HEK293T (cell line): ENCODE data around the gene BICD1.
"Not testable (repeated sequence)": the region's sequence is repeated elsewhere in the genome, so short reads cannot be mapped to it uniquely, and the experiment has no call there.

Source experiments
- CTCF ChIA-PET: fragments of 350-600 bp; formaldehyde crosslinking; extraction: SDS; loops from one replicate; lab custom pipeline; 2021; ENCODE audit warnings: antibody characterized with exemption, inconsistent platforms; lab: Yijun Ruan, JAX
- POLR2A ChIA-PET: fragments of 350-600 bp; formaldehyde crosslinking; extraction: SDS; loops from one replicate; lab custom pipeline; 2020; ENCODE audit warnings: antibody characterized with exemption, inconsistent platforms; lab: Yijun Ruan, JAX
- DNase-seq: peaks from one replicate; pipeline ENCODE4 v3.0.0; 2012; ENCODE audit warnings: mixed read lengths; ENCODE audit errors: extremely low spot score
- ARNT ChIP-seq: fragments of 450-650 bp; IDR thresholded peaks from 2 replicates; pipeline ENCODE4 v1.6.1; 2017; ENCODE audit warnings: mild to moderate bottlenecking
- BHLHE40 ChIP-seq: fragments of 450-650 bp; IDR thresholded peaks from 2 replicates; pipeline ENCODE4 v1.6.1; 2016; ENCODE audit warnings: mild to moderate bottlenecking, moderate library complexity, borderline replicate concordance
- CTBP1 ChIP-seq: fragments of 450-650 bp; IDR thresholded peaks from 2 replicates; pipeline ENCODE4 v1.6.1; 2016; ENCODE audit warnings: borderline replicate concordance
- ELF4 ChIP-seq: fragments of 450-650 bp; IDR thresholded peaks from 2 replicates; pipeline ENCODE4 v1.6.1; 2017; ENCODE audit warnings: antibody characterized with exemption
- FOXA1 ChIP-seq: fragments of 450-650 bp; IDR thresholded peaks from 2 replicates; pipeline ENCODE4 v1.6.1; 2016; ENCODE audit warnings: mild to moderate bottlenecking
- FOXK2 ChIP-seq: fragments of 450-650 bp; IDR thresholded peaks from 2 replicates; pipeline ENCODE4 v1.6.1; 2016; ENCODE audit warnings: mild to moderate bottlenecking
- FOXM1 ChIP-seq: fragments of 450-650 bp; IDR thresholded peaks from 2 replicates; pipeline ENCODE4 v1.6.1; 2017; ENCODE audit warnings: mild to moderate bottlenecking, borderline replicate concordance
- HDGF ChIP-seq: fragments of 450-650 bp; IDR thresholded peaks from 2 replicates; pipeline ENCODE4 v1.6.1; 2017; ENCODE audit warnings: antibody characterized with exemption, borderline replicate concordance
- L3MBTL2 ChIP-seq: fragments of 450-650 bp; conservative IDR thresholded peaks from 2 replicates; pipeline ENCODE4 v1.6.1; 2016; ENCODE audit warnings: mild to moderate bottlenecking
- LEF1 ChIP-seq: fragments of 450-650 bp; IDR thresholded peaks from 2 replicates; pipeline ENCODE4 v1.6.1; 2017; ENCODE audit warnings: mild to moderate bottlenecking, borderline replicate concordance
- NFRKB ChIP-seq: fragments of 450-650 bp; IDR thresholded peaks from 2 replicates; pipeline ENCODE4 v1.6.1; 2016; ENCODE audit warnings: mild to moderate bottlenecking, moderate library complexity
- SP1 ChIP-seq: fragments of 450-650 bp; IDR thresholded peaks from 2 replicates; pipeline ENCODE4 v1.6.1; 2017
- SUZ12 ChIP-seq: fragments of 450-650 bp; IDR thresholded peaks from 2 replicates; pipeline ENCODE4 v1.6.1; 2016; ENCODE audit warnings: mild to moderate bottlenecking
- TARDBP ChIP-seq: fragments of 450-650 bp; IDR thresholded peaks from 2 replicates; pipeline ENCODE4 v1.6.1; 2016
- ZNF384 ChIP-seq: fragments of 450-650 bp; IDR thresholded peaks from 2 replicates; pipeline ENCODE4 v1.6.1; 2016
- TF ChIP-seq, protein P1 (sequence below): fragments of 450-650 bp; IDR thresholded peaks from 2 replicates; pipeline ENCODE4 v1.6.1; 2016

The BICD1 gene

GRCh38 chr12:32091696-32092095 lies 15.0 kb upstream of the BICD1 start:
- ChIA-PET CTCF (no interaction called here), POLR2A (interaction anchor here (1.5 kb wide), 1 partner anchor 16 kb away, joined by 5 read pairs; the partner anchor contains the start of gene BICD1)
- DNase-seq = no peak
- TF ChIP-seq ARNT (no peak), L3MBTL2 (no peak), BHLHE40 (no peak), FOXA1 (no peak), SP1 (no peak), ZNF384 (no peak), TARDBP (no peak), CTBP1 (no peak), HDGF (no peak), FOXM1 (no peak), LEF1 (no peak), ELF4 (no peak), NFRKB (no peak), FOXK2 (no peak), SUZ12 (no peak)
- TF ChIP-seq, protein P1, sequence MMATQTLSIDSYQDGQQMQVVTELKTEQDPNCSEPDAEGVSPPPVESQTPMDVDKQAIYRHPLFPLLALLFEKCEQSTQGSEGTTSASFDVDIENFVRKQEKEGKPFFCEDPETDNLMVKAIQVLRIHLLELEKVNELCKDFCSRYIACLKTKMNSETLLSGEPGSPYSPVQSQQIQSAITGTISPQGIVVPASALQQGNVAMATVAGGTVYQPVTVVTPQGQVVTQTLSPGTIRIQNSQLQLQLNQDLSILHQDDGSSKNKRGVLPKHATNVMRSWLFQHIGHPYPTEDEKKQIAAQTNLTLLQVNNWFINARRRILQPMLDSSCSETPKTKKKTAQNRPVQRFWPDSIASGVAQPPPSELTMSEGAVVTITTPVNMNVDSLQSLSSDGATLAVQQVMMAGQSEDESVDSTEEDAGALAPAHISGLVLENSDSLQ = no peak

- CTCF ChIA-PET = no interaction called here
- TF ChIP-seq HDGF (no peak), FOXM1 (no peak), SP1 (no peak), TARDBP (no peak), L3MBTL2 (no peak), ELF4 (no peak), CTBP1 (no peak), NFRKB (no peak), FOXK2 (no peak), FOXA1 (no peak), ZNF384 (no peak), ARNT (no peak), BHLHE40 (no peak), LEF1 (no peak), SUZ12 (no peak)
- TF ChIP-seq, protein P1 = no peak
Measured at GRCh38 chr12:32098112-32098511, 8.5 kb upstream of the BICD1 start.

DNA sequence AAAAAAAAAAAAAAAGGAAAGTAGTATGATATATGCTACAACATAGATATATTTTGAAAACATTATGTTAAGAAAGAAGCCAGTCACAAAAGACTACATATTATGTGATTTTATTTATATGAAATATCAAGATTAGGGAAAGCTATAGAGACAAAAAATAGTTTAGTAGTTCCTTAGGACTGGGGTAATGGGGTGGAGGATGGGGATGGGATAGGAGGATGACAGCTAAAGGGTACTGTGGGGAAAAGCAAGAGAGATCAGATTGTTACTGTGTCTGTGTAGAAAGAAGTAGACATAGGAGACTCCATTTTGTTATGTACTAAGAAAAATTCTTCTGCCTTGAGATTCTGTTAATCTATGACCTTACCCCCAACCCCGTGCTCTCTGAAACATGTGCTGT lies 7.4 kb upstream of the BICD1 start:
- CTCF ChIA-PET, POLR2A ChIA-PET, DNase-seq: not testable (repeated sequence)

More at GRCh38 chr12:32098112-32098511, 8.5 kb upstream of the BICD1 start:
- DNase-seq = no peak
- POLR2A ChIA-PET = no interaction called here

DNA sequence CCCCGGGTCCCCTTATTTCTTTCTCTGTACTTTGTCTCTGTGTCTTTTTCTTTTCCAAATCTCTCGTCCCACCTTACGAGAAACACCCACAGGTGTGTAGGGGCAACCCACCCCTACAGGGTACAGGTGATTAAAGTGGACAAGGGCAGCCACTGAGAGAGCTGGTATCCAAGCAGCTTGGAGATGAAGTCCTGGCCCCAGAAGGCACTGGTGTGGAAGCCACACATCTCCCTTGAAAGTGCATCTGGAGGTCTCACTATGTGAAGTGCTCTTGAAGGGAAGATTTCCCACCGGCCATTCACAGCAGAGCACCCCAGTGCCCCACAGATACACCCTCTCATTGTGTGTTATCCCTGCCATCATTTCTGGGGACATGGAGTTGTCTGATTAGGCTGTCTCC lies 6.3 kb upstream of the BICD1 start:
- ChIA-PET POLR2A (no interaction called here), CTCF (no interaction called here)
- TF ChIP-seq CTBP1 = no peak
- TF ChIP-seq LEF1 = no peak
- no peak for TF ChIP-seq FOXM1
- TF ChIP-seq SP1 = no peak
- TF ChIP-seq SUZ12 = no peak
- no peak for TF ChIP-seq NFRKB
- no peak for TF ChIP-seq TARDBP
- no peak for TF ChIP-seq ARNT
- TF ChIP-seq BHLHE40 = no peak
- TF ChIP-seq, protein P1 = no peak
- no peak for TF ChIP-seq L3MBTL2
- no peak for TF ChIP-seq FOXK2
- TF ChIP-seq FOXA1 = no peak
- TF ChIP-seq ELF4 = no peak
- TF ChIP-seq HDGF = no peak
- no peak for TF ChIP-seq ZNF384

DNA sequence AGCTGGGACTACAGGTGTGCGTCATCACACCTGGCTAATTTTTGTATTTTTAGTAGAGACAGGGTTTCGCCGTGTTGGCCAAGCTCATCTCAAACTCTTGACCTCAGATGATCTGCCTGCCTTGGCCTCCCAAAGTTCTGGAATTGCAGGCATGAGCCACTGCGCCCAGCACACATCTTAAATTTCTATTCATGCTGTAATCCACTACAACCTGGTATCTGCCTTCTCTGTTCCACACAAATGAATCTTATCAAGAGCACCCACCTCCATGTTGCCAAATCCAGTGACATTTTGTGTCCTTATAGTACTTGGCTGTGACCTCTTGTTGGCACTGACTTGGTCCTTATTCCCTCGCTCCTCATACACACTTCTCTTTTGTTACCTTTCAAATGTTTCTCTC lies 5.8 kb upstream of the BICD1 start:
- no peak for DNase-seq
- POLR2A ChIA-PET = no interaction called here
- CTCF ChIA-PET = no interaction called here
- TF ChIP-seq FOXM1 (no peak), CTBP1 (no peak), NFRKB (no peak), TARDBP (no peak), HDGF (no peak), FOXK2 (no peak), ARNT (no peak), L3MBTL2 (no peak), LEF1 (no peak), BHLHE40 (no peak), ZNF384 (no peak), SUZ12 (no peak)
- TF ChIP-seq, protein P1 = no peak

More for the DNA sequence above, 6.3 kb upstream of the BICD1 start:
- no peak for DNase-seq

- TF ChIP-seq ELF4 = no peak
- no peak for TF ChIP-seq CTBP1
- TF ChIP-seq L3MBTL2 = no peak
- no peak for TF ChIP-seq ARNT
- TF ChIP-seq, protein P1 = no peak
- POLR2A ChIA-PET = no interaction called here
- DNase-seq = no peak
- CTCF ChIA-PET = interaction anchor here (0.6 to 0.7 kb wide), 3 partner anchors 45 to 372 kb away, joined by 3 to 4 read pairs (median 3); no protein-coding TSS in a partner anchor
Measured at GRCh38 chr12:32102234-32102633, 4.4 kb upstream of the BICD1 start.
